DMS53 (cell line): ENCODE data around the gene KRTAP1-4.
"Not testable (repeated sequence)": the region's sequence is repeated elsewhere in the genome, so short reads cannot be mapped to it uniquely, and the experiment has no call there.

ENCODE experiments used
- DNase-seq: peaks from one replicate; lab custom pipeline; 2025; lab: John Stamatoyannopoulos, UW

Gene KRTAP1-4, protein sequence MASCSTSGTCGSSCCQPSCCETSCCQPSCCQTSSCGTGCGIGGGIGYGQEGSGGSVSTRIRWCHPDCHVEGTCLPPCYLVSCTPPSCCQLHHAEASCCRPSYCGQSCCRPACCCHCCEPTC

DNA sequence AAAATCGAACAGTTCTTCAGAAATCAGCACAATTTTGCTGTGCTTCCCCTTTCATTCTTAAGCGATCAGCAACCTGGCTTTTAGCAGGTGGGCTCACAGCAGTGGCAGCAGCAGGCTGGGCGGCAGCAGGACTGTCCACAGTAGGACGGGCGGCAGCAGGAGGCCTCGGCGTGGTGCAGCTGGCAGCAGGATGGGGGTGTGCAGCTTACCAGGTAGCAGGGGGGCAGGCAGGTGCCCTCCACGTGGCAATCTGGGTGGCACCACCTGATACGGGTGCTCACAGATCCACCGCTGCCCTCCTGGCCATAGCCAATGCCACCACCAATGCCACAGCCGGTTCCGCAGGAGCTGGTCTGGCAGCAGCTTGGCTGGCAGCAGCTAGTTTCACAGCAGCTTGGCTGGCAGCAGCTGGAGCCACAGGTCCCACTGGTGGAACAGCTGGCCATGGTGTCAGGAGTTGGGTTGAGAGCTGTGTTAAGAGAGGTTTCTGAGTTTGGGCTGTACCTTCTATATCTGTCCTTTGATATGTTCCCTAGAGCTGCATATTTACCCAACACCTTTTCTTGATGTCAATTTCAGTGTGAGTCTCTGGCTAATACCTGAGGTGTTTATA, at the start of gene KRTAP1-4:
Gene KRTAP1-4 (minus strand): TSS at position 563 of the 613 bp plus-strand sequence. CDS start 117 bp downstream, at position 446.
- DNase-seq, result no peak

DNA sequence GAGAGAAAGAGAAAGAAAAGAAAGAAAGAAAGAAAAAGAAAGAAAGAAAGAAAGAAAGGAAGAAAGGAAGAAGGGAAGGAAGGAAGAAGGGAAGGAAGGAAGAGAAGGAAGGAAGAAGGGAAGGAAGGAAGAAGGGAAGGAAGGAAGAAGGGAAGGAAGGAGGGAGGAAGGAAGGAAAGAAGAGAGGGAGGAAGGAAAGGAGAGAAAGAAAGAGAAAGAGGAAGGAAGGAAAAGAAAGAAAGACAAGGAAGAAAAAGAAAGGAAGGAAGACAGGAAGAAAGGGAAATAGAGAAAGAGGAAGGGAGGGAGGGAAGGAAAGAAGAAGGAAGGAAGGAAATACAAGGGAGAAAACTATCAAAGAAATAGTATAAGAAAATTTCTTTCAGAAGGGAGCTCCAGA, 46.8 kb upstream of the KRTAP1-4 start:
- DNase-seq, result no peak

DNA sequence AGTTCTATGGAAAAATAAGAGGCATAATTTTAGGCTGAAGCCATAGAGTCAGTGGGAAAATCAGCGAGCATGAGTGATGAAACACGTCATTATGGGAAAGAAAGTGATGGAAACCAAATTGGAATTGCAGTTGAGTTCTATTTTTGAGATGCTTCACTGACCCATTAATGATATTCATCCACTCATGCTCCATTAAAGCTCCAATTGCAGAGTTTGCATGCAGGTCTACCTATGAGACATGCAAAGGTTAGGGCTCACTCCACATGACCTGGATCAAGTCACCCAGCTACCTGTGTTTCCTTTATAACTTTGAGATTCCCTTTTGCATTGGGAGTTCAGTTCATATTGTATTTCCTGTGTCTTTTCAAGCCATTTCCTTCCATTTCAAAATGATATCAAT, 43.7 kb upstream of the KRTAP1-4 start:
- DNase-seq, result no peak

DNA sequence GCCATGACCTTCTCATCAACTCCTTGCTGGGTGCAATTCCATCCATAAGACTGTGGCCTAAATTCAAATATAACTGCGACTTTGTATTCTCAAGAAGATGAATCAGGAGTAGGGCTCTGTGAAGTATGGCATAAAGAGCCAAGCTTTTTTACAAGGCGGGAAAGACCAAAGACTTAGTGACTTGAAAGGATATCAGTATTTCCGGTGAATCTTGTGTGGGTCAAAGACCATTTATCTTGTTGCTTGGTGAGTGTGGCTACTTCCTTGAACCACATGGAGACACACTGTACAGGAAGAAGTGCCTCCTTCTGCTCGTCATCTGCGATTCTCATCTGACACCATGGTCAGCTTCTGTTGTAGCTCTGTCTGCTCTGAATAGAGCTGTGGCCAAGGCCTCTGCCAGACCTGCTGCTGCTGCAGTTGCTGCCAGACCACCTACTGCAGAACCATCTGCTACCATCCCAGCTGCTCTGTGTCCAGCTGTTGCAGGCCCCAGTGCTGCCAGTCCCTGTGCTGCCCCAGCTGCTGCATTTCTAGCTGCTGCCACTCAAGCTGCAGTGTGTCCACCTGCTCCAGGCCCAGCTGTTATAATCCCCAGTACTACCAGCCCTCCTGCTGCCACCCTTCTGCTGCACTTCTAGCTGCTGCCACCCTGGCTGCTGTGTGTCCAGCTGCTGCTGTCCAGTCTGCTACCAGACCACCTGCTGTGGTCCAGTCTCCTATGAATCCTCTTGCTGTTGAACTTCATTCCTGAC, 41.8 kb upstream of the KRTAP1-4 start:
- peak; percentile 66 for DNase-seq

DNA sequence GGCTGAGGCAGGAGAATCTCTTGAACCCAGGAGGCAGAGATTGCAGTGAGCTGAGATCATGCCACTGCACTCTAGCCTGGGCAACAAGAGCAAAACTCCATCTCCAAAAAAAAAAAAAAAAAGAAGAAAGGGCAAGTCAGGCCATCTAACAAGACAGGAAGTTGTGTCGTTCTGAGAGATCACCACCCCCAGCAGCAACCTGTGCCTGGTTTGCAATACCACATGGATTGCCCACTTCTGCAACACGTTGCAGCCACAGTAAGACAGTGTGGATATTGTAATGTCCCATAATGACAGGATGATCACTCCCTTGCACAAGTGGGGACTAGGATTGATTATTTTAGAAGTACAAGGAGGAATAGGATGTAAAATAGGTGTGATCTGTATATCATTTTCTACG, 39.0 kb upstream of the KRTAP1-4 start:
- DNase-seq, result no peak

DNA sequence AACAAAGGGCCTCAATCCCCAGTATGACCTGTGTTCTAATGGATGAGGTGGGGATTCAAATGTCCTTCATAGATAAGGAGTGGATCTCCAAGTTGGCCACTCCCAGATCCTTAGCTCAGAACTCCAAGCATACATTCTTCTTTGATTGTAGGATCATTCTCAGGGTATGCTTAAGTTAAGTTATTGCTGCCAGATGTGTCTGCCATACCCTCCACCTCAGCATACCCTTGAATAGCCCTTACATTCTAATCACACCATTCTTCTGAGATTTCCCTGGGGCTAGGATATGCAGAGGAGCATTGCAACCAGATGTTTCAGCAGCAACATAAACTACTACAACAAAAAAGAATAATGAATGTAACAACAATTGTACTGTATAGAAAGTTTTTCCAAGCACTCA, 37.3 kb upstream of the KRTAP1-4 start:
- DNase-seq, result no peak

DNA sequence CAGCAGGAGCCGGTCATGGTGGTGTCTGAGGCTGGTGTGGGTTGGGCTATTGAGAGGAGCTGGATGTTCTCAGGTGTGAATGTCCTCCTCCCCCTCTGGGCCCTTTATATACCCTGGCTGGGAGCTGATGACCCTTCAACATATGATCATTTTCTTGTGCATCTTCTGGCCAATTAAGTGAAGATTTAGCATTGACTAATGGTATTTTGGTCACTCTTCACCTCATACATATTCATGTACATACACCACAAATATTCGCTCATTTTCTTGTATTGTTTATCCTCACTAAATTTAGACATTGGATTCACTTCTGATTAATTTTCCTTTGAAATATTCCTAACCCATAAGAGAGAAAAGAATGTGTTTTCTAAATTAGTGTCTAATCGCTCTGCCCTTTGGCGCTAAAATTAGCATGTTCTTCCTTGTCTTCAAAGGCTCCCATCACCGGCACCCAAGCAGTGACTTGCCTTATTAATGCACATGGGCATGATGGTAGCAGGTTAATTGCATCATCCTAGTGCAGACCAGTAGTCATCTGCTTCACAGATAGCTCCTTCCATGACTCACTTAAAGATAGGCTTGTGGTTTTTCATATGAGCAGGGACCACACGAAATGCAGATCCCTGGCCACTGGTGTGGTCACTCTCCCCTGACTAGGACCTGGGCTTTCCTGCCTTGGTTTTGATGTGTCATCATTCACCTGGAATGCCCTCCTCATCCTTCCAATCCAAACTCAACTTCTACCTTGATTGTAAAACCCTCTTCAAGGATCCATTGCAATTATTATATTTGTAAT, 36.0 kb upstream of the KRTAP1-4 start, which contains the start of gene KRTAP2-4:
Gene KRTAP2-4 (minus strand): TSS at position 51 of the 796 bp plus-strand sequence. CDS start 34 bp downstream, at position 17.
- no peak for DNase-seq

DNA sequence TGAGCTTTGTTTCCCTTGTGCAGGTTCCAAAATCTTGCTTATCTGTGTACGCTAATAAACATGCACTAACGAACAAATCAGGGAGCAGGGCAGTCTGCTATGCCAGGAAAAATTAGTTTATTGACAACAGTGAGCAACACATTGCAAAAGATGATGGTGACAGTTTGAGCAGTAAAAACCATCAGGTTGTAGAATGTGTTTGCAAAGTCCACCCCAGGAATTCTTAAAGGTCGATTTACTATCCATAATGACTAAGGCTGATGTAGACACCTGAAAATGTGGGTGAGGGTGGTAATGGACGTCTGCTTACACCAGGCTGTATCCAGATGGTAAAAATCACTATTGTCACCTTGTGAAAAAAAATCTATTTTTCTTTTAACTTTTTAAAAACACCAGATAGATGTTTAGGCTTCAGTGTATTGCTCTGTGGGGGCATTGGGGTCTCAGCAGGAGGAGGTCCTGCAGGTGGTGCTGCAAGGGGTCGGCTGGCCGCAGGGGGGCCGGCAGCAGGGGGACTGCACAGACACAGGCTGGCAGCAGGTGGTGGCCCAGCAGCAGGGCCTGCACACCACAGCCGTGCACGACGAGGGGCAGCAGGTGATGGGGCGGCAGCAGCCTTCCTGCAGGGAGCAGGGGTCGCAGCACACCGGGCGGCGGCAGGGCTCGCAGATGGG, 35.2 kb upstream of the KRTAP1-4 start:
- DNase-seq, result not testable (repeated sequence)

DNA sequence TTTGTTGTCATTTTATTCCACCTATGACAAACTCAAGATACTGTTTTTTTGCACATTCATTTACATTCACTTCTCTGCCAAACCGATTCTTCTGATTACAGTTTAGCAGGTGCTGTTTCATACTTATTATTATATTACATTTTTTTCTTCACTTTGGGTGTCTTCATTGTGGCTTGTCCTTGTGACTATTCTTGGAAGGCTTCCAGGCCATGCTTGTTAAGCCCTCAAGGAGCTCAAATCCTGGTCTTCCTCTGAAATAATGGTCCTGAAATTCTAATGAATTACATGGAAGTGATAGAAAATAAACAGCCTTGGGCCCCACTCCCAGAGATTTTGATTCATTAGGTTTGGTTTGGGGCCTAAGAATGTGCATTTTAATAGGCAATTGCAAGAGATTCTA, 34.3 kb upstream of the KRTAP1-4 start:
- DNase-seq, result no peak

DNA sequence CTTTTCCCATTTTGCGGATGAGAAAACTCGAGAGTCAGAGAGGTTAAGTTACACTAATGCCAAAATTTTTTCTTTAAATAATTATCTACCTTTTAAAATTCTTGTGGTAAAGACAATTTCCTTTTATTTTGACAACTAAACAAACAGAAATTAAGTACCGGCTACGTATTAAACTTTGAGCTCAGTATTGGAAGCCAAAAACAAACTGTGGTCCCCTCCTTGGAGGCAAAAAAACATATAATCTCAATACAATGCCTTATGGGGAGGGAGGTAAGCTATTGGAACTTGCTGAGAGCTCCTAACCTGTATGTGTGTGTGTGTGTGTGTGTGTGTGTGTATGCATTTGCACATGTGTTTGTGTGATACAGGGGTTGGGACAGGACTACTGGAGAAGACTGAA, 33.5 kb upstream of the KRTAP1-4 start:
- DNase-seq, result no peak

DNA sequence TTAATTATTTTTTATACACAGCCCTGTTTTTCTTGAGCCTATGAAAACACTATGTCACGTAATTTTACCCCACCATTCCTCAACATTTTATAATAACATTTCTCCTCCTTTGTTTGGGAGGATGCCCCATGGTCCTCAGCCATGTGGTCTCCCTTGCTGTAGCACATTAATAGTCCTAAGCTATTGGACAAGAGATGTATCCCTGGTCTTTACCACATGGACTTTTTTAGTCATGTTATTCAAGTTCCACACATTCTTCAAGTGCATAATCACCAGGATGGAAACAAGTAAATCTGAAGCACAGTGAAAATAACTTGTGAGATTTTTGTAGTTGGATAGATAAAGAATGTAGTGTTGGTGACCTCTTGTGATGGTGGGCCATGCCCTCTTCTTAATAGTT, 32.0 kb upstream of the KRTAP1-4 start:
- DNase-seq, result no peak

DNA sequence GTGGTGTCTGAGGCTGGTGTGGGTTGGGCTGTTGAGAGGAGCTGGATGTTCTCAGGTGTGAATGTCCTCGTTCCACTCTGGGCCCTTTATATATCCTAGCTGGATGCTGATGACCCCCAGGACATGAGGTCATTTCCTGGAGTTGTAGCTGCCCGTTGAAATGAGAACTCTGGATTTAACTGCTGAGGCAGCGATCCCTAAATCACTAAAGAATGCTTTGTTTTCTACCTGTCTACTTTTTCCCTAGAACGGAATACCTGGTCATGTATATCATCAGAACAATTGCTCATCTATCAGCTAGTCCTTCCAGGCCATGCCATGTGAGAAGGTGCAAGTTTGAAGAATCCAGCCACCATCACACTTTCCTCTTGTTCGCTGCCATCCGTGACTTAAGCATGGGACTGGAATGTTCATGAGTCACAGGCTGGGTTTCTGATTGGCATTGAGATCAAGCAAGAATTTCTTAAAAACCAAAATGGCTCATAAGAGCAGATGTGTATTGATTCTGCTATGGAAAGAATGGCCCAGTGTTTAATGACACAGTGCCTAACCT, 30.1 kb upstream of the KRTAP1-4 start, which contains the start of gene KRTAP2-3:
Gene KRTAP2-3 (minus strand): TSS at position 63 of the 553 bp plus-strand sequence. CDS start 64 bp downstream, outside the sequence.
- no peak for DNase-seq

DNA sequence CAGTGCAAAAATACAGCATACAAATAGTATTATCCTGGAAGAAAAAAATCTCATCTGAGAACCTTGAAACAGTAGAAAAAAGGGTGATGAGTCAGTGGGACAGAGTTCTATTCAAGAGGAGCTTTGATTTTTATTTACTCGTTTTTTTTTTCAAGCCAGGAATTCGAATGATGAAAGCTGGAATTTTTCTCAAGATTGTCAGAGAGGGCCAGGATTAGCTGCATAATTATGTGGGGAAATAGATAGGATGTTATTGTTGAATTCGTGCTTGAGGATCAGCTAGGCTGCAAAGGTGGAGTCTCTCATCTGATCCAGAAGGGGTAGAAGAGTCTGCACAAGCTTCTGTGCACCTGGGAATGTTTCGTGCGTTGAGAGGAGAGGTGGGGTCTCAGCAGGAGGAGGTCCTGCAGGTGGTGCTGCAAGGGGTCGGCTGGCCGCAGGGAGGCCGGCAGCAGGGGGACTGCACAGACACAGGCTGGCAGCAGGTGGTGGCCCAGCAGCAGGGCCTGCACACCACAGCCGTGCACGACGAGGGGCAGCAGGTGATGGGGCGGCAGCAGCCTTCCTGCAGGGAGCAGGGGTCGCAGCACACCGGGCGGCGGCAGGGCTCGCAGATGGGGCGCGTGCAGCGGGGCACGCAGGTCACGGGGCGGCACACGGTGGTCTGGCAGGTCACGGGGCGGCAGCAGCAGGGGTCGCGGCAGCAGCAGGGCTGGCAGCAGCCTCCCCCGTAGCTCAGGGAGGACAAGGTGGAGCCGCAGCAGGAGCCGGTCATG, 29.5 kb upstream of the KRTAP1-4 start:
- peak; percentile 23 for DNase-seq

DNA sequence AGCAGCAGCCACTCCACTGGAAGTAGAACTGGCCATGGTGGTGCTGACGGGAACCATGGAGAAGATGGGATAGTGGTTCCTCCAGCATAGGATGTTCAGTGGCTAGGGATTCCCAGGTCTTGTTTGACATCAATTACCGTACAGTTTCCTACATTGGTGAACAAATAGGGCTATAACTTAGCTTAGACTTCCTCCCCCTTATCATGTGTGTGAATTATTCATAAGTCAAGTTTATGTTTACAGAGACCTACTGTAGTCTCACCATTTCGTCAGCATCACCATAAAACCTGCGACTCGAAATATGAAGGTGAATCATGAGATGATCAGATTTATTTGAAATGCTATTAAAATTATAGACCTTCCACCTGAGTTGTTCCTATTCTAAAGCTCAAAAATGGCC, 28.7 kb upstream of the KRTAP1-4 start:
- no peak for DNase-seq

DNA sequence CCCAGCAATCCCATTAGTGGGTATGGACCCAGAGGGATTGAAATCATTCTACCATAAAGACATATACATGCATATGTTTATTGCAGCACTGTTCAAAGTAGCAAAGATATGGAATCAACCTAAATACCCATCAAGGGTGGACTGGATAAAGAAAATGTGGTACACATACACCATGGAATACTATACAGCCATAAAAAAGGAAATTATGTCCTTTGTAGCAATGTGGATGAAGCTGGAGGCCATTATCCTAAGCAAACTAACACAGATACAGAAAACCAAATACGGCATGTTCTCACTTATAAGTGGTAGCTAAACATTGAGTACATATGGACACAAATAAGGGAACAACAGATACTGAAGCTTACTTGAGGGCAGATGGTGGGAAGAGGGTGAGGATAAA, 27.6 kb upstream of the KRTAP1-4 start:
- no peak for DNase-seq

DNA sequence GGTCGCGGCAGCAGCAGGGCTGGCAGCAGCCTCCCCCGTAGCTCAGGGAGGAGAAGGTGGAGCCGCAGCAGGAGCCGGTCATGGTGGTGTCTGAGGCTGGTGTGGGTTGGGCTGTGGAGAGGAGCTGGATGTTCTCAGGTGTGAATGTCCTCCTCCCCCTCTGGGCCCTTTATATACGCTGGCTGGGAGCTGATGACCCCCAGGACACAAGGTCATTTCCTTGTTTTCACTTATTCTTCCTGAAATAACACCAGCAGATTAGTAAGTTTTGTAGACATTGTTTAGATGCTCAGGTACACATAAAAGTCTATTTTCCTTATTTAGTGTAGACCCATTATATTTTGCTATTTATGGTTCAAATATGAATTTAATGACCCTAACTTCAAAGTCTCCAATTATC, 25.1 kb upstream of the KRTAP1-4 start, which contains the start of gene KRTAP2-2:
Gene KRTAP2-2 (minus strand): TSS at position 101 of the 400 bp plus-strand sequence. CDS start 19 bp downstream, at position 82.
- DNase-seq, result not testable (repeated sequence)

DNA sequence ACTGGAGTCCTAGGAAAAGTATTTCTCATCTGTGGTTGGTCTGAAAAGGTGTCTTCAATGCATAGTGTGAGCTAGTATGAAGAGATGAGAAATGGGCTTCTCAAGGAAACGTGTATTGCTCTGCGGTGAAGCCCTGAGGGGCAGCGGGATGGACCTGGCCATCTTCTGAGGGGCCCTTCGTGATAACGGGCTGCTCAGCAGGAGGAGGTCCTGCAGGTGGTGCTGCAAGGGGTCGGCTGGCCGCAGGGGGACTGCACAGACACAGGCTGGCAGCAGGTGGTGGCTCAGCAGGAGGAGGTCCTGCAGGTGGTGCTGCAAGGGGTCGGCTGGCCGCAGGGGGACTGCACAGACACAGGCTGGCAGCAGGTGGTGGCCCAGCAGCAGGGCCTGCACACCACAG, 24.6 kb upstream of the KRTAP1-4 start:
- not testable (repeated sequence) for DNase-seq

DNA sequence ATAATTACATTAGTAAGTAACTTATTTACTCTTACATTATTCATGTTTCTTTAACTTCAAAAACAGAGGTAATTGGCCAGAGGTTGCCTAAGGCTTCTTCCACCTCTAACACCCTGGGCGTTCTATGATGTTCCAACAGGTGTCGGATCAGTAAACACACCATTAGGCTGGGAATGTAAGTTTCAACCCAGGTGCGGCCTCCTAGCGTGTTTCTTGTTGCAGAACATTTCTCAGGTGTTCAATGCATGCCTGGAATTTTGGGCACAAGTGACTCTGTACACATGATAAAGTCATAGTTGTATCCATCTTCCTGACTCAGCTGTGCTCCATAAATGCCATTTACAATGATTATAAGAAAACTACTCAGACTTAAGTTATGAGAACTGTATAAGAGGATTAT, 24.0 kb upstream of the KRTAP1-4 start:
- no peak for DNase-seq

DNA sequence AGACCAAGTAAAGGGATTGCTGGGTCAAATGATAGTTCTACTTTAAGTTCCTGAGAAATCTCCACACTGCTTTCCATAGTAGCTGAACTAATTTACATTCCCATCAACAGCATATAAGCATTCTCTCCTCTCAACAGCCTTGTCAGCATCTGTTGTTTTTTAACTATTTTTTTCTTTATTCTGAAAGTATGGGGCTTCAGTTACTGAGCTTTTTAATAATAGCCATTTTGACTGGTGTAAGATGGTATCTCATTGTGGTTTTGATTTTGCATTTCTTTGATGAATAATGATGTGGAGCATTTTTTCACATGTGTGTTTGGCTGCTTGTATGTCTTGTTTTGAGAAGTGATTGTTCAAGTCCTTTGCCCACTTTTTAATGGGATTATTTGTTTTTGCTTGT, 22.6 kb upstream of the KRTAP1-4 start:
- no peak for DNase-seq

DNA sequence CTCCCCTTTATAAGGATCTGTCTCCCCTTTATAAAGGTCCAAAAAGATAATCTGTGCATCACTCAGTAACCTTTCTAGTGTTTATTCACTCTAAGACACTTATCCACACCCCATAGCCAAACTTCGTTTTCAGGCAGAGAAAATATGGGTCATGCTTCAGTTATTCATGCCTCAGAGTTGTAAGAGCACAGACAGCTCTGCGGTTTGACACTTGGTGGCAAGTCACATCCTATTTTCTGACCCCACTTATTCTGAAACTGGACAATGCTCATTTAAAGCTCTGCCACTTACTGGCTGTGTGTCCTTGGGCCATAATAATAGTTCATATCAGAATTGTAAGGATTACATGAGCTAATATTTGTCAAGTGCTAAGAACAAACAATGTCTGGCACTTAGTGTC, 19.1 kb upstream of the KRTAP1-4 start:
- peak; percentile 8 for DNase-seq

DNA sequence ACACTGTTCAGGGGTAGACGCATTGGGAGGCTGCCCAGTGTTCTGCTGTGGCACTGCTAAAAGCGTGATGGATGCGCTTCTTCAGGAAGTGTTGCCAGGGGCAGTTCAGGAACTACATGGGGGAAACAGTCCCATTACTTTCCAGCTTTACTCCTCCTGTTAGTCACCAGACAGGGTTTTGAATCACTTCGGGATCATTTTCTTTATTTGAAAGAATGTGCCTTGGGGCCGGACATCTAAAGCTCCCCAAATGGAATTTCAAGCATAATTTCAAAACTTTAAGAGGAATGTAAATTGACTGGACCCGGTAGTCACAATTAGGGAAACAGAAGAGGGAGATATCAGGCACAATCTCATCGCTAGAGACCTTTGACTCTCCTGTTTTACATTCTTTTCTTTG, 18.4 kb upstream of the KRTAP1-4 start:
- DNase-seq, result no peak
